H7 (cell line): ENCODE results near the gene DTX3L. TPM values are rescaled to one million over a fixed set of nuclear protein-coding genes. Genes with fewer than 3 reads are reported as not detected.
"Not testable (repeated sequence)": the region's sequence is repeated elsewhere in the genome, so short reads cannot be mapped to it uniquely, and the experiment has no call there.

ENCODE experiments used
- DNase-seq: peaks from one replicate; pipeline ENCODE4 v3.0.0; 2012
- H3K27me3 ChIP-seq: 2 replicates; pipeline ENCODE4 v1.6.0; 2011; ENCODE audit warnings: mild to moderate bottlenecking, low read length; ENCODE audit not compliant: control insufficient read depth, insufficient read depth
- H3K36me3 ChIP-seq: replicated peaks from 2 replicates; pipeline ENCODE4 v1.5.1; 2011; ENCODE audit warnings: low read length; ENCODE audit not compliant: control insufficient read depth, insufficient read depth
- H3K4me3 ChIP-seq: 2 replicates; pipeline ENCODE4 v1.5.1; 2011; ENCODE audit warnings: low read depth, mild to moderate bottlenecking, control low read depth, low read length, moderate library complexity; ENCODE audit not compliant: insufficient read depth
- total RNA-seq: library from RNA; depleted of rRNA; stranded (reverse); fragments of >200 nt; shearing (Covaris generic); gene quantifications from 2 replicates; pipeline ENCODE4 v1.2.3, GENCODE V29; 2014

DTX3L gene
- total RNA-seq, 1 experiment from 2014 or later = 1.9 TPM

GRCh38 chr3:122548076-122548475, 16.1 kb upstream of the DTX3L start:
- no peak overlapping the region for H3K4me3 ChIP-seq
- no peaks in the 10 kb centered on the region for H3K36me3 ChIP-seq
- no peaks in the 10 kb centered on the region for H3K27me3 ChIP-seq
- no peak for DNase-seq

GRCh38 chr3:122548619-122549018, 15.5 kb upstream of the DTX3L start:
- H3K27me3 ChIP-seq = no peaks in the 10 kb centered on the region
- H3K4me3 ChIP-seq = no peak overlapping the region
- H3K36me3 ChIP-seq = no peaks in the 10 kb centered on the region
- DNase-seq = no peak

GRCh38 chr3:122553171-122553570, 11.0 kb upstream of the DTX3L start:
- H3K36me3 ChIP-seq = no peaks in the 10 kb centered on the region
- no peak for DNase-seq
- H3K4me3 ChIP-seq = no peak overlapping the region
- no peaks in the 10 kb centered on the region for H3K27me3 ChIP-seq

GRCh38 chr3:122555275-122556071, 8.7 kb upstream of the DTX3L start:
- no peak overlapping the region for H3K4me3 ChIP-seq
- no peaks in the 10 kb centered on the region for H3K36me3 ChIP-seq
- no peaks in the 10 kb centered on the region for H3K27me3 ChIP-seq
- no peak for DNase-seq

- H3K36me3 ChIP-seq = no peaks in the 10 kb centered on the region
- no peaks in the 10 kb centered on the region for H3K27me3 ChIP-seq
- no peak for DNase-seq
- no peak overlapping the region for H3K4me3 ChIP-seq
These were observed 6.8 kb upstream of the DTX3L start for GRCh38 chr3:122557356-122557755.

- Histone ChIP-seq H3K27me3 (no peaks in the 10 kb centered on the region), H3K36me3 (no peaks in the 10 kb centered on the region), H3K4me3 (no peak overlapping the region)
- DNase-seq = no peak
These were observed 5.5 kb upstream of the DTX3L start for GRCh38 chr3:122558605-122559004.

- Histone ChIP-seq H3K4me3 (no peak overlapping the region), H3K36me3 (no peaks in the 10 kb centered on the region), H3K27me3 (peaks cover 9% of the 10 kb centered on the region; the same call in 1 of the 2 replicates)
- DNase-seq = no peak
These were observed 4.2 kb upstream of the DTX3L start for GRCh38 chr3:122559906-122560305.

- DNase-seq = peak; percentile 40
- H3K4me3 ChIP-seq = no peak overlapping the region
- H3K27me3 ChIP-seq = peaks cover 9% of the 10 kb centered on the region; the same call in 1 of the 2 replicates
- no peaks in the 10 kb centered on the region for H3K36me3 ChIP-seq
These were observed 3.5 kb upstream of the DTX3L start for GRCh38 chr3:122560680-122561079.

GRCh38 chr3:122562923-122563716, 1.0 kb upstream of the DTX3L start:
- H3K4me3 ChIP-seq = no peak overlapping the region
- no peak for DNase-seq

GRCh38 chr3:122563717-122564025, 467 bp upstream of the DTX3L start:
- Histone ChIP-seq H3K27me3 (peaks cover 9% of the 10 kb centered on the region; the same call in 1 of the 2 replicates), H3K36me3 (no peaks in the 10 kb centered on the region), H3K4me3 (peak overlapping the region; percentile 67; the same call in 1 of the 2 replicates)
- DNase-seq = peak; percentile 43

More at GRCh38 chr3:122562923-122563716, 1.0 kb upstream of the DTX3L start:
- H3K27me3 ChIP-seq = peaks cover 9% of the 10 kb centered on the region; the same call in 1 of the 2 replicates
- no peaks in the 10 kb centered on the region for H3K36me3 ChIP-seq

- H3K4me3 ChIP-seq = not testable (repeated sequence)
These were observed 4.0 kb downstream of the DTX3L start for GRCh38 chr3:122568131-122568530.

GRCh38 chr3:122568755-122569154, 4.6 kb downstream of the DTX3L start:
- DNase-seq = no peak
- Histone ChIP-seq H3K36me3 (no peaks in the 10 kb centered on the region), H3K27me3 (peaks cover 9% of the 10 kb centered on the region; the same call in 1 of the 2 replicates), H3K4me3 (no peak overlapping the region)

More at GRCh38 chr3:122568131-122568530, 4.0 kb downstream of the DTX3L start:
- DNase-seq, H3K36me3 ChIP-seq, H3K27me3 ChIP-seq: not testable (repeated sequence)

GRCh38 chr3:122572940-122573412, 8.8 kb downstream of the DTX3L start:
- Histone ChIP-seq H3K27me3 (peaks cover 9% of the 10 kb centered on the region), H3K36me3 (no peaks in the 10 kb centered on the region), H3K4me3 (no peak overlapping the region)
- no peak for DNase-seq

GRCh38 chr3:122576174-122576940, 12.2 kb downstream of the DTX3L start:
- peaks cover 9% of the 10 kb centered on the region for H3K27me3 ChIP-seq
- H3K4me3 ChIP-seq = no peak overlapping the region
- DNase-seq = peak; percentile 24
- H3K36me3 ChIP-seq = no peaks in the 10 kb centered on the region
